Astrocyte (in vitro differentiated cells and primary cell): ENCODE measurements around the gene KIF14. TPM values are rescaled to one million over a fixed set of nuclear protein-coding genes. Genes with fewer than 3 reads are reported as not detected.
A peak's percentile ranks its signal among the peaks of the same experiment; 100 is the strongest.

Source experiments
- DNase-seq: peaks from one replicate; pipeline ENCODE4 v3.0.0-alpha.2; 2010; ENCODE audit warnings: low read depth
- FAIRE-seq: peaks from 2 replicates; lab custom pipeline; 2011; peaks lifted over from hg19 to GRCh38; lab: Jason Lieb, UNC
- H2AFZ ChIP-seq: 2 replicates; pipeline ENCODE4 v1.6.0; 2012; ENCODE audit warnings: low read depth, low read length, inconsistent platforms
- H3K27ac ChIP-seq: 2 replicates; pipeline ENCODE4 v1.5.1; 2011; ENCODE audit warnings: low read depth, low read length, inconsistent platforms
- H3K27me3 ChIP-seq: 2 replicates; pipeline ENCODE4 v1.6.0; 2011; ENCODE audit warnings: low read length, inconsistent platforms; ENCODE audit not compliant: insufficient read depth
- H3K36me3 ChIP-seq: 2 replicates; pipeline ENCODE4 v1.5.1; 2011; ENCODE audit warnings: low read length, inconsistent platforms; ENCODE audit not compliant: insufficient read depth
- H3K4me1 ChIP-seq: 2 replicates; pipeline ENCODE4 v1.5.1; 2011; ENCODE audit warnings: low read length, inconsistent platforms; ENCODE audit not compliant: insufficient read depth
- H3K4me2 ChIP-seq: 2 replicates; pipeline ENCODE4 v1.6.0; 2012; ENCODE audit warnings: low read length, inconsistent platforms
- H3K4me3 ChIP-seq: 2 replicates; pipeline ENCODE4 v1.5.1; 2011; ENCODE audit warnings: low read depth, mild to moderate bottlenecking, low read length, inconsistent platforms; ENCODE audit not compliant: insufficient read depth
- H3K79me2 ChIP-seq: 2 replicates; pipeline ENCODE4 v1.6.0; 2012; ENCODE audit warnings: mild to moderate bottlenecking, low read length, inconsistent platforms; ENCODE audit not compliant: insufficient read depth
- H3K9ac ChIP-seq: 2 replicates; pipeline ENCODE4 v1.6.0; 2012; ENCODE audit warnings: mild to moderate bottlenecking, low read length, inconsistent platforms
- H3K9me3 ChIP-seq: 2 replicates; pipeline ENCODE4 v1.5.1; 2012; ENCODE audit warnings: low read depth, mild to moderate bottlenecking, low read length, inconsistent platforms; ENCODE audit not compliant: insufficient read depth
- H4K20me1 ChIP-seq: 2 replicates; pipeline ENCODE4 v1.6.0; 2012; ENCODE audit warnings: low read length, inconsistent platforms; ENCODE audit not compliant: insufficient read depth
- H3K27ac Mint-ChIP-seq: one replicate; pipeline ENCODE4 v1.8.0; 2021; ENCODE audit warnings: mild to moderate bottlenecking, mixed read lengths; ENCODE audit not compliant: unreplicated experiment
- H3K27me3 Mint-ChIP-seq: one replicate; pipeline ENCODE4 v1.8.0; 2021; ENCODE audit warnings: low read depth, mixed read lengths; ENCODE audit not compliant: unreplicated experiment
- H3K36me3 Mint-ChIP-seq: one replicate; pipeline ENCODE4 v1.8.0; 2021; ENCODE audit warnings: low read depth, mixed read lengths; ENCODE audit not compliant: unreplicated experiment
- H3K4me1 Mint-ChIP-seq: one replicate; pipeline ENCODE4 v1.8.0; 2021; ENCODE audit warnings: low read depth, mixed read lengths; ENCODE audit not compliant: unreplicated experiment
- H3K4me3 Mint-ChIP-seq: one replicate; pipeline ENCODE4 v1.8.0; 2021; ENCODE audit warnings: mild to moderate bottlenecking, moderate library complexity, mixed read lengths; ENCODE audit not compliant: unreplicated experiment
- H3K9me3 Mint-ChIP-seq: one replicate; pipeline ENCODE4 v1.8.0; 2021; ENCODE audit warnings: mild to moderate bottlenecking, mixed read lengths; ENCODE audit not compliant: unreplicated experiment
- EZH2 ChIP-seq: IDR thresholded peaks from 2 replicates; pipeline ENCODE4 v1.6.1; 2012; ENCODE audit warnings: mild to moderate bottlenecking, low read length, inconsistent platforms; ENCODE audit not compliant: insufficient read depth
- total RNA-seq: library from RNA; stranded (reverse); gene quantifications from 2 replicates; pipeline ENCODE4 v1.2.1, GENCODE V29; 2021
- TF ChIP-seq, protein P1 (sequence below): IDR thresholded peaks from 2 replicates; pipeline ENCODE4 v1.5.1; 2011; ENCODE audit warnings: low read depth, mild to moderate bottlenecking, inconsistent platforms, low read length, moderate library complexity; ENCODE audit not compliant: insufficient read depth

KIF14 gene
- total RNA-seq, 1 donor from 2014 or later, result 2.1 TPM

GRCh38 chr1:200540281-200540680 lies 80.3 kb downstream of the KIF14 start:
- DNase-seq (no peak), FAIRE-seq (no peak)
- Mint-ChIP-seq H3K36me3 (no peaks in the 10 kb centered on the region), H3K27me3 (no peaks in the 10 kb centered on the region), H3K27ac (no peak overlapping the region), H3K4me1 (peaks cover 2% of the 10 kb centered on the region), H3K4me3 (no peak overlapping the region), H3K9me3 (peaks cover 2% of the 10 kb centered on the region)
- H4K20me1 ChIP-seq, result no peaks in the 10 kb centered on the region
- H3K4me1 ChIP-seq, result no peaks in the 10 kb centered on the region
- H3K27me3 ChIP-seq, result no peaks in the 10 kb centered on the region
- no peak overlapping the region for H3K9ac ChIP-seq
- TF ChIP-seq, protein P1, sequence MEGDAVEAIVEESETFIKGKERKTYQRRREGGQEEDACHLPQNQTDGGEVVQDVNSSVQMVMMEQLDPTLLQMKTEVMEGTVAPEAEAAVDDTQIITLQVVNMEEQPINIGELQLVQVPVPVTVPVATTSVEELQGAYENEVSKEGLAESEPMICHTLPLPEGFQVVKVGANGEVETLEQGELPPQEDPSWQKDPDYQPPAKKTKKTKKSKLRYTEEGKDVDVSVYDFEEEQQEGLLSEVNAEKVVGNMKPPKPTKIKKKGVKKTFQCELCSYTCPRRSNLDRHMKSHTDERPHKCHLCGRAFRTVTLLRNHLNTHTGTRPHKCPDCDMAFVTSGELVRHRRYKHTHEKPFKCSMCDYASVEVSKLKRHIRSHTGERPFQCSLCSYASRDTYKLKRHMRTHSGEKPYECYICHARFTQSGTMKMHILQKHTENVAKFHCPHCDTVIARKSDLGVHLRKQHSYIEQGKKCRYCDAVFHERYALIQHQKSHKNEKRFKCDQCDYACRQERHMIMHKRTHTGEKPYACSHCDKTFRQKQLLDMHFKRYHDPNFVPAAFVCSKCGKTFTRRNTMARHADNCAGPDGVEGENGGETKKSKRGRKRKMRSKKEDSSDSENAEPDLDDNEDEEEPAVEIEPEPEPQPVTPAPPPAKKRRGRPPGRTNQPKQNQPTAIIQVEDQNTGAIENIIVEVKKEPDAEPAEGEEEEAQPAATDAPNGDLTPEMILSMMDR, result no peak
- no peak for TF ChIP-seq EZH2
- H3K4me3 ChIP-seq, result no peak overlapping the region
- H2AFZ ChIP-seq, result no peak overlapping the region
- no peaks in the 10 kb centered on the region for H3K36me3 ChIP-seq
- no peaks in the 10 kb centered on the region for H3K9me3 ChIP-seq
- no peak overlapping the region for H3K4me2 ChIP-seq
- no peaks in the 10 kb centered on the region for H3K79me2 ChIP-seq
- H3K27ac ChIP-seq, result no peak overlapping the region

- Histone ChIP-seq H4K20me1 (no peaks in the 10 kb centered on the region), H3K36me3 (no peaks in the 10 kb centered on the region), H3K4me1 (no peaks in the 10 kb centered on the region), H3K27ac (no peak overlapping the region), H3K4me3 (no peak overlapping the region), H3K9ac (no peak overlapping the region), H2AFZ (no peak overlapping the region), H3K4me2 (no peak overlapping the region), H3K79me2 (no peaks in the 10 kb centered on the region), H3K27me3 (no peaks in the 10 kb centered on the region), H3K9me3 (no peaks in the 10 kb centered on the region)
- H3K36me3 Mint-ChIP-seq, result no peaks in the 10 kb centered on the region
- TF ChIP-seq, protein P1, result no peak
- no peak for TF ChIP-seq EZH2
- H3K4me1 Mint-ChIP-seq, result peaks cover 2% of the 10 kb centered on the region
- FAIRE-seq, result no peak
- DNase-seq, result no peak
- H3K9me3 Mint-ChIP-seq, result peaks cover 2% of the 10 kb centered on the region
- H3K4me3 Mint-ChIP-seq, result no peak overlapping the region
- no peak overlapping the region for H3K27ac Mint-ChIP-seq
- H3K27me3 Mint-ChIP-seq, result no peaks in the 10 kb centered on the region
These were observed 82.4 kb downstream of the KIF14 start for GRCh38 chr1:200538179-200538578.

DNA sequence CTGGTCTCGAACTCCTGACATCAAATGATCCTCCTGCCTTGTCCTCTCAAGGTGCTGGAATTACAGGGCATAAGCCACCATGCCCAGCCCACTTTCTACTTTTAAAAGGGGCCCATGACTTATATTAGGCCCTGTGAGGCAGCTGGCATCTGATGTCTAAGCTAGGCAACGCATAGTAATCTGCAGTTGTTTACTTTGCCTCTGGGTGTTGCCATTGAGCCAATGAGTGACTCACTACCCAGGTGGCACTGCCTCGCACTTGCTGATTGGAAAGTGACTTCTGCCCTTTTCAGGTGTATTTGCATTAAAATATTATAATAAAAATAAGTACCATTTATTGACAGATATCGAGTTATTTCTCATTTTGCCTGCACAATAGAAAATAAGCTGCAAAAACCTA lies 84.9 kb downstream of the KIF14 start:
- no peak for TF ChIP-seq EZH2
- DNase-seq (peak; percentile 22), FAIRE-seq (no peak)
- Histone ChIP-seq H4K20me1 (no peaks in the 10 kb centered on the region), H3K36me3 (no peaks in the 10 kb centered on the region), H2AFZ (no peak overlapping the region), H3K4me2 (no peak overlapping the region), H3K4me3 (no peak overlapping the region), H3K9ac (no peak overlapping the region), H3K27ac (no peak overlapping the region), H3K9me3 (no peaks in the 10 kb centered on the region), H3K79me2 (no peaks in the 10 kb centered on the region), H3K27me3 (no peaks in the 10 kb centered on the region), H3K4me1 (no peaks in the 10 kb centered on the region)
- Mint-ChIP-seq H3K27me3 (no peaks in the 10 kb centered on the region), H3K9me3 (peaks cover 2% of the 10 kb centered on the region), H3K36me3 (no peaks in the 10 kb centered on the region), H3K27ac (no peak overlapping the region), H3K4me3 (no peak overlapping the region), H3K4me1 (no peaks in the 10 kb centered on the region)
